GM12892 (cell line): Measurements from ENCODE around the gene MACROD2.

Experiments used
- POLR2A ChIP-seq: IDR thresholded peaks from 2 replicates; pipeline ENCODE4 v1.6.1; 2011; ENCODE audit warnings: low read depth, low read length, control low read depth
- TAF1 ChIP-seq: IDR thresholded peaks from 2 replicates; pipeline ENCODE4 v1.6.1; 2011; ENCODE audit warnings: low read depth, mild to moderate bottlenecking, control low read depth, low read length, borderline replicate concordance

- TF ChIP-seq TAF1 (no peak), POLR2A (no peak)
Observed at GRCh38 chr20:14199111-14199510, 203.8 kb downstream of the MACROD2 start.
